HG03442 (cell line): ENCODE results near the gene ZNF3.

Source experiments
- ATAC-seq: cut with Tn5 transposase; IDR thresholded peaks from one replicate; pipeline ENCODE4 v1.9.1; 2021; ENCODE audit warnings: mild to moderate bottlenecking, moderate library complexity; ENCODE audit not compliant: unreplicated experiment

Gene ZNF3

DNA sequence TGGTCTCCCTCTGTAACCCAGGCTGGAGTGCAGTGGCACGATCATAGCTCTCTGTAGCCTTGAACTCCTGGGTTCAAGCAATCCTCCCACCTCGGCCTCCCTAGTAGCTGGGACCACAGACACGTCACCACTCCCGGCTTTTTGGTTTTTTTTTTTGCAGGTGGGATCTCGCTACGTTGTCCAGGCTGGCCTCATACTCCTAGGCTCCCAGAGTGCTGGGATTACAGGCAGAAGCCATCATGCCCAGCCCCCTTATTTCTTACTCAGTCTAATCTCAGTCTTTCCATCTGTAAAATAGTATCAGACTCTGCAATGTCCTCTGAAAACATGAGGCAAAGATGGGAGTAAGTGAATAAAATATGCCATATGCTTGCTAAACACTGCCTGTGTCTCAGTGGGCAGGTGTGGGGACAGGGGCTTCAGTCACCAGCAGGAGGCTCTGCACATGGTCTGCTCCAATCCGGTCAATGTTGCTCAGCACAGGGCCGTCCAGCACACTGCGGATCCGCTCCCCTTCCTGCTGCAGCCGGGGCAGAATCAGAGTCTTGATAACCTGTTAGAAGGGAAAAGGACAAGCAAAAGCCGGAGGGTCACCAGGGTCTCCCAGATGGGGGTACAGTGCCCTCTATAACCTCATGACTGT lies 28.1 kb upstream of the ZNF3 start:
- no peak for ATAC-seq

DNA sequence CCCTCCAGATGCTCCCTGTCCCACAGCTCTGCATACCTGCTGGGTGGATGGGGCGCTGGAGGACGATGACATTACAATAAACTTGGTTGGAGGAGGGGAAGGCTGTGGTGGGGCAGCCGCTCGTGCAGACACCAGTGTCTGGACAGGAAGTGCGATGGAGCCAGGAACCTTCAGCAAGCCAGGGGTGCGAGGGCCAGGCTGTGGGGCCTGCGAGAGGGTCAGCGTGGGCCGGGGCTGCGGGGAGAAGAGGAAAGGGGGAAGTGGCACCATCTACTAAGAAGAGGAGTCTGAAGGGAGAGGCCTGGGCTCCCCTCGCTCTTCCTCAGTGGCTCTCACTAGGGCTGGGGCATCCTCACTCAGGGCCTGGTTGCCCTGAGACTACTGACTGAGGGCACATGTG lies 26.4 kb upstream of the ZNF3 start:
- no peak for ATAC-seq

DNA sequence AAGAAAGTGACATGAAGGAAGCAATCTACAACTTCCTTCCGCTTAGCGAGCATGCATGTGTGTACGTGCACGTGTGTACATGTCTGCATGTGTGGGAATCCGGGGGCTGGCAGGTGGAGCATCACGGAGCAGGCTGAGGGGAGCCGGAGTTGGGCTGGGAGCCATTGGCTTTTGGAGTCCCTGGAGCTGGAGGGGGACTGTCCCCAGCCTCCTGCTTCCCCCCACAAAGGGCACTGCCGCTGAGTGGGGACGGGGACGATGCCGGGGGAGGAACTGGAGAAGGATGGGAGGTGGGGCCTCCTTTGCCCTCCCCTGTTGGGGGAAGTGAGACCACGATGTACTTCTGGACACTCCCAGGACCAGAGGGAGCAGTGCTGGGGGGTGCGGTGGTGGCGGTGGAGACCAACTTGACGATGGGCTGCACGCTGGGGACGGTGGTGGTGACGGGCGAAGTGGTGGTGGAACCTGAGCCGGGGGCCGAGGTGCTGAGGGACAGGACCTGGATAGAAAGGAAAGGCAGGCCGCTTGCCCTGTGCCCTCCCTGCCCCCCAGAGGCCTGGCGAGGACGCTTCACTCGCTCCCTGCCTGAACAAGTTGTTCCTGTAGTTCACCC lies 25.7 kb upstream of the ZNF3 start:
- no peak for ATAC-seq

DNA sequence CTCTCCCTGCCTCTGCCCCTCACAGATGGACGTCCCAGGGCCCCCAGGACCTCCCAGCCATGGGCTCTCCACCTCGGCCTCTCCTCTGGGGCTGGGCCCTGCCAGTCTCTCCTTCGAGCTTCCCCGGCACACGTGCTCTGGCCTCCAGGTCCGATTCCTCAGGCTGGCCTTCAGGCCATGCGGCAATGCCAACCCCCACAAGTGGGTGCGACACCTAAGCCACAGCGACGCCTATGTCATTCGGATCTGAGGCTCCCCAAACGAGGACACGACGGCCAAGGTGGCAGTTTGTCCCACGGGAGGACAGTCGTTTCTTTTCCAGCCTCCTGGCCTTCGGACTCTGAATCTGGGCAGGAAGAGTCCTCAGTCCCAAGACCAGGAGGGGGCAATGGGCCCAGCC lies 25.1 kb upstream of the ZNF3 start:
- no peak for ATAC-seq

DNA sequence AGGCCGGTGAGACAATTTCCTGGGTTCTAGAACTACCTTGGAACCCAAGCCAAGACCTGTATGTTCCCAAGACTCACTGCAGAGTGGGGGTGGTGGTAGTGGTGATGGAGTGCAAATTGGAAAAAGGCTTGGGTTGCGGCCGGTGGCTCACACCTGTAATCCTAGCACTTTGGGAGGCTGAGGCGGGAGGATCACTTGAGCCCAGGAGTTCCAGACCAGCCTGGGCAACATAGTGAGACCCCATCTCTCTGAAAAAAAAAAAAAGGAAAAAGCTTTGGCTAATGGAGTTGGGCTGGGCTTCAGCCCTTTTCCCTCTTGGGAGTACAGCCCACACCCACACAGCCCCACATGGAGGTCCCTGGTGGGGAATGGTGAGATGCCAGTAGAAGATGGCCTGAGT lies 24.0 kb upstream of the ZNF3 start:
- no peak for ATAC-seq

DNA sequence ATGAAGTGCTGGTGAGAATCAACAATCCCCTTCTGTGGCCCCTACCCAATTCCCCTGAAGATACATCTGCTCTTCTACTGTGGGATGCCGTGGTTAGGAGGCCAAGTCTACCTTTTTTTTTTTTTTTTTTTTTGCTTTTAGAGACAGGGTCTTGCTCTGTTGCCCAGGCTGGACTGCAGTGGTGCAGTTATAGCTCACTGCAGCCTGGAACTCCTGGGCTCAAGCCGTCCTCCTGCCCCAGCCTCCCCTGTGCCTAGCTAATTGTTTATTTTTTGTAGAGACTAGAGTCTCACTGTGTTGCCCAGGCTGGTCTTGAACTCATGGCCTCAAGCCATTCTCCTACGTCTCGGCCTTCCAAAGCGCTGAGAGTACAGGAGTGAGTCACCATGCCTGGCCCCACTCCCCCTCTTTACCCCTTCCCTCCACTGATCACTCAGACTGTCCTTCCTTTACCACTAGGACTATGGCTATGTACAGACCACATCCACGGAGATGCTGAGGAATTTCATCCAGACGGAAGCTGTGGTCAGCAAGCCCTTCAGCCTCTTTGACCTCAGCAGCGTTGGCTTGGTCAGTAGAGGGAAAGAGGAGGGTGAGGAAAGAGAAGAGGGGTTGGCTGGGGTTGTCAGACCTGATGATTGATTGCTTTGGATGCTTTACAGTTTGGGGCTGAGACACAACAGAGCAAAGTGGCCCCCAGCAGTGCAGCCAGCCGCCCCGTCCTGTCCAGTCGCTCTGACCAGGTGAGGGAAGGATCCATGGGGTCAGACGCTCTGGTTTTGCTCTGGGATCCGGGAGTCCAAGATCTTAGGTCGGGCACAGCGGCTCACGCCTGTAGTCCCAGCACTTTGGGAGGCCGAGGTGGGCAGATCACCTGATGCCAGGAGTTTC lies 21.7 kb upstream of the ZNF3 start:
- ATAC-seq = no peak

DNA sequence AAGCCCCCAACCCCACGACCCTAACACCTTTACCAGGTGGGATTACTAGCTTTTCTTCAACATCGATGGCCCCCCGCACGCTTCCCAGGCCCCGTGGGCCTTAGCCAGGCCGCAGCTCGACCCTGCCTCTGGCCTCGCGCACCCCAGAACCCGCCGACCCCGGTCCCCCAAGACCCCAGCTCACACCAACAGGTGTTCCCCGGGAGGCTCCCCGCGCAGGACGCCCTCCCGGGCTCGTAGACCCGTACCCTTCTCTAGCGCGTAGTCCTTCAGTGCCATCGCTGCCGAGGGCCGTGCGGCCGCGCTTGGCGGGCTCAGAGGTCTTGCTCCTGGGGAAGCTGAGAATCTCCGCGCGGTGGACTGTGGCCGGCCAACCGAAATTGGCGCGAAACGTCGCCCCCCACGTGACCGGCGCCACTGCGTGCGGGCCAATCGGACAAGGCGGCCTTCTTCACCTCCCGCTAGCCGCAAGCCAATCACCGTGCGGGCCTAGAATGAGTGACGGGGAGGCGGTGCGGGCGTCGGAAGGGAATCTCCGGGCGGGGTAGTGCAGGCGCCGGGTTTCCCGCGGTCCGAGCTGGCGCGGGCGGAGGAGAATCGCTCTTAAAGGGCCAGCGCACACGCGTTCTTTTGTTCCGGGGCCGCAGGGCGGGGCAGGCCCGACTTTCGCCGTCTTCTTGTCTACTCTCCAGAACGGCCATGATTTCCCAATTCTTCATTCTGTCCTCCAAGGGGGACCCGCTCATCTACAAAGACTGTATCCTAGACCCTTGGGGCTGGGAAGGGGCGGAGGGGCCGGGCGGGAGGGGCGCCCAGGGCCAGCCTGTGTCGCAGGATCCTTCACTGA lies 19.7 kb upstream of the ZNF3 start, which contains the start of the genes AP4M1 and MCM7:
Gene AP4M1 (plus strand): TSS at position 628 of the 847 bp plus-strand sequence. CDS start 72 bp downstream, at position 700.
Gene MCM7 (minus strand): TSS at position 382 of the 847 bp plus-strand sequence. CDS start 103 bp downstream, at position 279.
- ATAC-seq = peak; percentile 78

DNA sequence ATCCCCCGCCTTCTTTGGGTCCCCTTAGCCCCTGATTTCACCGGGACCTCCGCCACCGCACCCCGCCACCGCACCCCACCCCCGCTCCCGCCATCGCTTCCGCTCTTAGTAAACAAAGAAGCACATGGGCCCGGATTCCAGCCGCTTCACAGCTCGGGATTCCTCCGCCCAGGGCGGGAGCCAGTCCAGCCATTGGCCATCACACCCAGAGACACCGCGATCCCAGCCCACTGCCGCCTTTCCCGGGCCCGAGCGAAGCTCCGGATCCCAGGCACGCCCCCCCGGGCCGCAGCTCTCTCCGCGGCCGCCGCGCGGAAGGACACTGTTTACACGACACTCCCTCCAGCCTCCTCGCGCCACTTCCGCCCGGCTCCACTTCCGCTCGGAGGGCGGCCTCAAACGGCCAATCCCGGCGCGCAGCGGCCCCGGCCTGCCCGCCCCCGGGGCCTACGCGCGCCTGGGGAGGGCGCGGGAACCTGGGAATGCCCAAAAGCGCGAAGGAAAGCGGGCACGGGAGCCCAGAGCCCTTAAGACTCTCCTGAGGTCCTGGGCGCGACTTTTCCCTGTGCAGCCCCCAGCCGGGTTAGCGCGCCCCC lies 19.0 kb upstream of the ZNF3 start:
- peak; percentile 61 for ATAC-seq

DNA sequence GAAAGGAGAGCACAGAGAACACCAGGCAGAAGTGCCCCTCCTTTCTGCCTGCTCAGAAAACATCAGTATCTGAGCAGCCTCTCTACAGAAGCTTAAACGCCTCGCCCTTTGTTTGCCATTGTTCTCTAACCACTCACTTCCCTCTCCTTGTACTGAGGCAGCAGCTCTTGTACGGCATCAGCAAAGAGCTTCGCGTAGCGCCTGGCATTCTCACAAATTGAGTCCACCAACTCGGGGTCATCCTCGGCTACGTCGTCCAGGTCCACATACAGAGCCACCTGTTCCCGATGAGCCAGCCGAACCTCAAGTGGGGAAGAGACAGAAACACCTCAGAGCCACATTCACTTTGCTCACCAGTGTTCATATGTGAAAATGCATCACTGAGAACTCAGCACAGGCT lies 17.9 kb upstream of the ZNF3 start:
- no peak for ATAC-seq

DNA sequence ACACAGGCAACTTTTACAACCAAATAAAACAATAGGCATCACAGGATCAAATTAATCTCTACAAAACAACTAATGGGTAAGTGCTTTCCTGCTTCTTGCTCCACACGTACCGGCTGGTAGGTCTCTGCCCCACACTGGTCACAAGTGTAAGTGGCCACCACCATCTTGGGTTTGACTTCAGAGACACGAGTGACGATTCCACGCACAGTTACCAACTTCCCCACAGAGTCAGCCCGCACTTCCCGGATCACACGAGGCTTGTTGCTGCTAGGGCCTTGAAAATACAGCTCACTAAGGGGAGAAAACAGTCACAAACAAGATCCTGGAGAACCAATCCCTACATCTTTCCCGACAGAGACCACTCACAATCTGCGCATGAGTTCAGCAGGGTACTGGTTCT lies 17.4 kb upstream of the ZNF3 start:
- ATAC-seq = no peak

DNA sequence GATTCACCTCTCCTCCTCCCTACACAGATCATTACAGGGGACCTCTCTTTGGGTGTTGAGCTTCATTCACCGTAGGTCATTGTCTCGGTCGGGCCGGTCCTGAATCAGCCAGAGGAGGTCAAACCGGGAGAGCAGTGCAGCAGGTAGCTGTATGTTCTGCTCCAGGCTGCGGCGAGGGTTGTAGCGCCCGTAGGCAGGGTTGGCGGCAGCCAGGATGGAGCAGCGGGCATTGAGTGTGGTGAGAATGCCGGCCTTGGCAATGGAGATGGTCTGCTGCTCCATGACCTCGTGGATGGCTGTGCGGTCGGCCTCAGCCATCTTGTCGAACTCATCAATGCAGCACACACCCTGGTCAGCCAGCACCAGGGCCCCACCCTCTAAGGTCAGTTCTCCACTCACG lies 14.2 kb upstream of the ZNF3 start:
- ATAC-seq = no peak

DNA sequence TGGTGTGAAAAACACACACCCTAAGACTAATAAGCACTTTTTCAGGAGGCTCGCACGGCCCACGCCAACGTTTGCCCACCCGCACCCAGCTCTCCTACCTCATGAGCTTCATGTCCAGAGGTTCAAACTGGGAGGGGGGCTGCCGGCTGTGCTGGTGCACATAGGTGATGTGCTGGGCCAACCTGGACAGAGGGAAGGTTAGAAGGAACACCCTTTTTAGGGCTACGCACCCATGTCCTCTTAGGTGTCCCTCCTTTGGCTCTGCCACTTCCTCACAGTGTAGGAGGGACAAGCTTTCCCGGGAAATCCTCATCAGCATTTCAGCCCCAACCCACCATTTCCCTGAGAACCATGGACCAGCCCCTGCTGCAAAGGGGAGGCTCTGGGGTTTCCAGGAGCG lies 13.8 kb upstream of the ZNF3 start:
- ATAC-seq = no peak

DNA sequence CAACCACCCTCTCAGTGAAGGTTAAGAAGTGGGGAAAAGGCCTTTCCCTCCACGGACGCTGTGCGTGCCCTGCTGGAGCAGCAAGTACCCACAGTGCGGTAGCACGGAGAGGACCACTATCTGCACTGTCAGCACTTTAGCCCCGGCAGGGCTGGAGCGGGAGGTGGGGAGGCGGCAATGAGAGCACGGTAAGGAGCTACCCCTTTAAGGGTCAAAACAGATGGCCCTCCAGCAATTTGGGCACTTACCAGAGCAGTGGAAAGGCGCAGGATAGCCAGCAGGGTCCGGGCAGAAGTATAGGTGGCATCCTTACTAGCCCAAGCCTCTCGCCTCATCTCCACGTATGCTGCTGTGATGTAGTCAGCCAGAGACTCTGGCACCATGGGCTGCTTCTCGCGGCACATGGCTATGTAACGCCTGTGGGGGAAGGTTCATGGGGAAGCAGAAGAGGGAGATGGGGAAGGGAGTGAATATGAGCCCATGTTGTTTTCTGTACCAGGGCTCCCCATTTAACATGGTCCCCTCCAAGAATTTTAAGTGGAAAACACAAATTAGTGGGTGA lies 12.5 kb upstream of the ZNF3 start:
- no peak for ATAC-seq

DNA sequence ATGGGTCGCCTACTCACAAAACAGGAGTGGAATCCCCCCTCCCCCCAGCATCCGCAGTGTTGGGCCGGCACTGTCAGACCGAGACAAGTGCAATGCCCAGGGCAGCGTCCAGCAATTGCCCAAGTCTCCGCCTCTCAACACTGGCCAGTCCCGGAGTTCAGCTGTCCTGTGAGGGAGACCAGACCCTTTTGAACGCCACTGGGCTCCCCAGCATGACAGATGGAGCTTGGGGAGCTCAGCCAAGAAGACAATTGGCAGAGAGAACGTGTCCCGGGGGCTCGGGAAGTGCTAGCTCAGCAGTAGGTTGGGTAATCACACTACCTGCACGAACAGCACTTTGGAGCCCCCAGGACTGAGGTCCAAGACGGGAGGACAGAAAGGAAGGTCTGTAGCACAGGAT lies 12.0 kb upstream of the ZNF3 start:
- ATAC-seq = no peak

DNA sequence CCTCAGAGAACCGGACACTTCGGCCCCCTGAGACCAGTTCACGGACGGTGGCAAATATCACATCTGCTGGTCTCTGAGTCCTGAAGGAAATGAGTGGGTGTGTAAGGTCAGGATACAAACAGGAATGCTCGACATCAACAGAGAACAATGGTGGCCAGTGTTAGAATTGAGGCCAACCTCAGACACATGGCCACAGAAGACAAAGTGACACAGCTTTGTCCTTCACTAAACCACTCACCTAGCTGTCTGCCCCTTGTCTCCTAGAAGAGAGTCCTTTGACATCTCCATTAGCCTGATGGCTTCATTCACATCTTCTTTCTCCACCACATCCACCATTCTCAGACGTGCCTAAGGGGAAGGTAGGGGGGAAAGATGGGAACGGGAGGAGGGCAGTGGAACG lies 11.5 kb upstream of the ZNF3 start:
- no peak for ATAC-seq

DNA sequence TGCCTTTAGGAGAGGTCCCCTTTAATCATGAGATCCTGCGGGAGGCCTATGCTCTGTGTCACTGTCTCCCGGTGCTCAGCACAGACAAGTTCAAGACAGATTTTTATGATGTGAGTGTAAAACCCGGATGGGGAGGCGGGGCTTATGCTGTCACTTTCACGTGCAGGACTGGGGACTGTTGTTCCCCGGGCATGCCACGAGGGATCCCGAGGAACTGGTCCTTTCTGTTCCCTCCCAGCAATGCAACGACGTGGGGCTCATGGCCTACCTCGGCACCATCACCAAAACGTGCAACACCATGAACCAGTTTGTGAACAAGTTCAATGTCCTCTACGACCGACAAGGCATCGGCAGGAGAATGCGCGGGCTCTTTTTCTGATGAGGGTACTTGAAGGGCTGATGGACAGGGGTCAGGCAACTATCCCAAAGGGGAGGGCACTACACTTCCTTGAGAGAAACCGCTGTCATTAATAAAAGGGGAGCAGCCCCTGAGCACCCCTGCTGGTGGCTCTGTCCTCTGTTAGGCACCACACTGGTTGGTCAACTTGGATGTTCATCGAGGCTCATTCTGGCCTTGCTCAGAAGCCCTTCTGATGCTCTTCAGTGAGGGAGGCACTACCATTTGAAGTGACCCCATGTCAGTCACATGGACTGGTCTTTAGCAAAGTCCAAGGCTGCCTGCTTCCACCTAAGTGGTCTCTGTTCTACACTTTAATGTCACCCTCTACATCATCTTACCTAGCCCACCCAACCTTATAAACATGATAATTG lies 10.1 kb upstream of the ZNF3 start:
- no peak for ATAC-seq

DNA sequence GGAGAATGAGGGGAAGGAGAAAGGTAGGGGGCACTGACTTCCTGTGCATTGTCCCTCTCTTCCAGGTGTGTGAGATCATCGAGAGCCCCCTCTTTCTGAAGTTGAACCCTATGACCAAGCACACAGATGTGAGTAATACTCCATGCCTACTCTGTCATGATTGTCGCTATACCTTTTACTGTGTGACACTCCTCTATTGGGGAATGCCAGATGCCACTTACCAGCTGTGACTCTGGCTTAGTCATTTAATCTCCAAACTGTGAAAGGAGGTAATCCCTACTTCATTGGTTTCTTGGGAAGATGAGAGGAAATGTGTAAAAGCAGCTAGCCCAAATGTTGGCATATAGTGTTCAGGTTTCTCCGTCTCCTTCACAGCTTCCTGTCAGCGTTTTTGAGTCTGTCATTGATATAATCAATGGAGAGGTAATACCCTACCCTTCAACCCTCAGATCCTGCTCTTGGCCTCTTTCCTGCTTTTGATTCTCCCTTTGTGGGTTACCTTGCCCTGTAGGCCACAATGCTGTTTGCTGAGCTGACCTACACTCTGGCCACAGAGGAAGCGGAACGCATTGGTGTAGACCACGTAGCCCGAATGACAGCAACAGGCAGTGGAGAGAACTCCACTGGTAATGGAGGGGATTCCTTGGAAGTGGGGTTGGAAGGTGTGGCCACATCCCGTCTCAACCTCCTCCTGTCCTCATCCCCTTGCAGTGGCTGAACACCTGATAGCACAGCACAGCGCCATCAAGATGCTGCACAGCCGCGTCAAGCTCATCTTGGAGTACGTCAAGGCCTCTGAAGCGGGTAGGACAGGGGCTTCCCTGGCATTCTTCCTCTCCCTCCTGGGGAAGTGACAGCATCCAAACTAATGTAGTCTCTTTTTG lies 9.2 kb upstream of the ZNF3 start:
- ATAC-seq = no peak

DNA sequence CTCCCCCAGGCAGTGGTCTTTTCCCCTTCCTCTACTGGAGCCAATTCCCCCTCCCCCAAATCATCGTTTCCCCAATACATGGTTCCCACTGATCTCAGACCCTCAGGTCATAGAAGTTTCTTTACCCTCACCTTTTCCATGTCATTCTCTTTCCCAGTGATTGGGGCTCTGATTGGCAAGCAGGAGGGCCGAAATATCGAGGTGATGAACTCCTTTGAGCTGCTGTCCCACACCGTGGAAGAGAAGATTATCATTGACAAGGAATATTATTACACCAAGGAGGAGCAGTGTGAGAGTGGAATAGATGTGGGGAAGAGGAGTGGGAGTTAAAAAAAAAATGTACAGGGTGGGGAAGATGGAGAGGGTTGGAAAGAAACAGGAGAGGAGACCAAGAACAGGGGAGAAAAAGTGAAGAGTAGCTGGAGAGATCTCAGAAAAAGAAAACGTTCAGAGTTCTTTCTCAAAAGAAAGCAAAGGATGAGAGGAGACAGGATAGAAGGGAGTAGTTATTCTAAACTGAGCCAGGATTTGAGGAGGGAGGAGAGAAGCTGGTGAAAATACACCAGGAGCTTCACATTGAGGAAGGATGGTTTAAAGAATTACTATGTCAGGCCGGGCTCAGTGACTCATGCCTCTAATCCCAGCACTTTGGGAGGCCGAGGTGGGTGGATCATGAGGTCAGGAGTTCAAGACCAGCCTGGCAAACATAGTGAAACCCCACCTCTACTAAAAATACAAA lies 8.1 kb upstream of the ZNF3 start:
- no peak for ATAC-seq
